ENCODE results near the gene ACSM2B.

Gene ACSM2B

GRCh38 chr16:20620770-20621169 is 44.6 kb upstream of the ACSM2B start:
- H3K4me2 ChIP-seq (ENCODE audit: low read length) = no peak overlapping the region
- no CpG with 5 or more reads among the region's 3 CpGs for WGBS (ENCODE audit: extremely low coverage, insufficient coverage, low lambda C conversion rate)
- H3K4me3 ChIP-seq (ENCODE audit: low read length) = no peak overlapping the region

DNA sequence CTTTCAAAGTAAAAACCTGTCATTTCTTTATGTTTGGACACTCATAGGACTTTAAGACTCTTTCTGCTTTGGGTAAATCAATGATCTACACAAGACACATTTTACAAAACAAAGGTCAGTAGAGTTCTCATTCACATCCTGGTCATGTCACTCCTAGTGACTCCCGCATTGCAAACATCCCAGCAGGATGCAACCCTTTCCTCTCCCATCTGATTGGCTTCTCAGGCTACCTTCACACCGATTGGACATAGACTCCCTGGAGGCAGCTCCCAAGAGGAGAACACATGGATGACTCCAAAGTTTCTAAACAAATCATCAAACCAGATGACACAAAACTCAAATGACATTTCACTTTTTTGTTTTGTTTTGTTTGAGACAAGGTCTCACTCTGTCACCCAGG is 43.8 kb upstream of the ACSM2B start:
- no CpG with 5 or more reads among the region's 2 CpGs for WGBS (ENCODE audit: extremely low coverage, insufficient coverage, low lambda C conversion rate)
- H3K27me3 ChIP-seq (ENCODE audit: insufficient read depth, low read length, poor library complexity) = no peaks in the 10 kb centered on the region

More at GRCh38 chr16:20620770-20621169, 44.6 kb upstream of the ACSM2B start:
- no peak overlapping the region for H3K18ac ChIP-seq (ENCODE audit: low read length)
- H2BK120ac ChIP-seq (ENCODE audit: low read depth, low read length) = no peak overlapping the region
- no peak overlapping the region for H3K27ac ChIP-seq (ENCODE audit: low read depth, low read length)
- no peak for DNase-seq
- no peak overlapping the region for H2BK15ac ChIP-seq (replicated peaks; ENCODE audit: low read depth)
- no peak overlapping the region for H3K56ac ChIP-seq (ENCODE audit: low read length)
- no peak overlapping the region for H3K9ac ChIP-seq (ENCODE audit: low read length)
- no peaks in the 10 kb centered on the region for H3K79me1 ChIP-seq (ENCODE audit: low read length)
- no peak overlapping the region for H3K23ac ChIP-seq (ENCODE audit: low read length)
- H3K4me1 ChIP-seq (ENCODE audit: control insufficient read depth, low read depth, low read length) = no peaks in the 10 kb centered on the region
- no peak overlapping the region for H2AK5ac ChIP-seq (ENCODE audit: low read length)
- no peaks in the 10 kb centered on the region for H3K36me3 ChIP-seq (ENCODE audit: control insufficient read depth, insufficient read depth, low read length)
- no peaks in the 10 kb centered on the region for H3K79me2 ChIP-seq (ENCODE audit: control insufficient read depth, insufficient read depth, low read length)
- no peak overlapping the region for H4K8ac ChIP-seq (ENCODE audit: low read depth, low read length)
- H3K4ac ChIP-seq (ENCODE audit: low read depth, low read length) = no peak overlapping the region
- H4K5ac ChIP-seq (ENCODE audit: low read length) = no peak overlapping the region
- H3K27me3 ChIP-seq (ENCODE audit: insufficient read depth, low read length, poor library complexity) = no peaks in the 10 kb centered on the region
- no peak overlapping the region for H2BK5ac ChIP-seq (ENCODE audit: low read length)

DNA sequence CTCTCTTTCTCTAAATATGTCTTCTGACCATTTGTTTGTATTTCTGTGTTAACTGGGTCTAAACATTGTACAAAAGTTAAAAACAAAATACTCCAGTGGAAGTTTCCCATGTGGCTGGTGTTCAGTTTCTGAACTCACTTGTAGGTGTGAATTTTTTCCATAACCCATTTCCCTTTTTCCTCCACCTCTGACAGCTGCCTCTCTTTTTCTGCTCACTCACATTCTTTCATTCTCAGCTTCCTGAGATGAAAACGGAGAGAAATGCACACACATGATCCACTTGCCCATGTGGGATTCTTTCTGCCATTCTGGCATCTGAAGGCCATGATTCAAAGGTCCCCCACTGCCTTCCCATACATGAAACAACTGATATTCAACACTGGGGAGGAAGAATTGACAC is 41.1 kb upstream of the ACSM2B start:
- H3K18ac ChIP-seq (ENCODE audit: low read length) = no peak overlapping the region
- no peak overlapping the region for H3K23ac ChIP-seq (ENCODE audit: low read length)
- DNase-seq = no peak
- H4K8ac ChIP-seq (ENCODE audit: low read depth, low read length) = no peak overlapping the region
- no peak overlapping the region for H3K4me3 ChIP-seq (ENCODE audit: low read length)
- no peak overlapping the region for H2BK5ac ChIP-seq (ENCODE audit: low read length)
- no peak overlapping the region for H2BK15ac ChIP-seq (replicated peaks; ENCODE audit: low read depth)
- no peaks in the 10 kb centered on the region for H3K4me1 ChIP-seq (ENCODE audit: control insufficient read depth, low read depth, low read length)
- WGBS (ENCODE audit: extremely low coverage, insufficient coverage, low lambda C conversion rate) = no CpG with 5 or more reads among the region's 1 CpG
- H3K27ac ChIP-seq (ENCODE audit: low read depth, low read length) = no peak overlapping the region
- H2BK120ac ChIP-seq (ENCODE audit: low read depth, low read length) = no peak overlapping the region
- no peaks in the 10 kb centered on the region for H3K79me1 ChIP-seq (ENCODE audit: low read length)
- H2AK5ac ChIP-seq (ENCODE audit: low read length) = no peak overlapping the region
- no peaks in the 10 kb centered on the region for H3K79me2 ChIP-seq (ENCODE audit: control insufficient read depth, insufficient read depth, low read length)
- H3K4ac ChIP-seq (ENCODE audit: low read depth, low read length) = no peak overlapping the region
- H3K4me2 ChIP-seq (ENCODE audit: low read length) = no peak overlapping the region
- H4K5ac ChIP-seq (ENCODE audit: low read length) = no peak overlapping the region
- no peak overlapping the region for H3K9ac ChIP-seq (ENCODE audit: low read length)
- no peaks in the 10 kb centered on the region for H3K27me3 ChIP-seq (ENCODE audit: insufficient read depth, low read length, poor library complexity)
- H3K56ac ChIP-seq (ENCODE audit: low read length) = no peak overlapping the region
- H3K36me3 ChIP-seq (ENCODE audit: control insufficient read depth, insufficient read depth, low read length) = no peaks in the 10 kb centered on the region

More for the DNA sequence above, 43.8 kb upstream of the ACSM2B start:
- no peak overlapping the region for H3K27ac ChIP-seq (ENCODE audit: low read depth, low read length)
- no peak overlapping the region for H3K23ac ChIP-seq (ENCODE audit: low read length)
- no peak overlapping the region for H3K9ac ChIP-seq (ENCODE audit: low read length)
- H3K36me3 ChIP-seq (ENCODE audit: control insufficient read depth, insufficient read depth, low read length) = no peaks in the 10 kb centered on the region
- no peak for DNase-seq
- H3K4ac ChIP-seq (ENCODE audit: low read depth, low read length) = no peak overlapping the region
- H3K4me1 ChIP-seq (ENCODE audit: control insufficient read depth, low read depth, low read length) = no peaks in the 10 kb centered on the region
- H3K56ac ChIP-seq (ENCODE audit: low read length) = no peak overlapping the region
- H3K79me1 ChIP-seq (ENCODE audit: low read length) = no peaks in the 10 kb centered on the region
- no peaks in the 10 kb centered on the region for H3K79me2 ChIP-seq (ENCODE audit: control insufficient read depth, insufficient read depth, low read length)
- H4K8ac ChIP-seq (ENCODE audit: low read depth, low read length) = no peak overlapping the region
- H3K18ac ChIP-seq (ENCODE audit: low read length) = no peak overlapping the region
- H2AK5ac ChIP-seq (ENCODE audit: low read length) = no peak overlapping the region
- H3K4me2 ChIP-seq (ENCODE audit: low read length) = no peak overlapping the region
- no peak overlapping the region for H4K5ac ChIP-seq (ENCODE audit: low read length)
- H2BK120ac ChIP-seq (ENCODE audit: low read depth, low read length) = no peak overlapping the region
- no peak overlapping the region for H2BK15ac ChIP-seq (replicated peaks; ENCODE audit: low read depth)
- H2BK5ac ChIP-seq (ENCODE audit: low read length) = no peak overlapping the region
- H3K4me3 ChIP-seq (ENCODE audit: low read length) = no peak overlapping the region

- no peak overlapping the region for H3K4me2 ChIP-seq (ENCODE audit: low read length)
- H2BK120ac ChIP-seq (ENCODE audit: low read depth, low read length) = no peak overlapping the region
- no peaks in the 10 kb centered on the region for H3K4me1 ChIP-seq (ENCODE audit: control insufficient read depth, low read depth, low read length)
- H3K9ac ChIP-seq (ENCODE audit: low read length) = no peak overlapping the region
- no CpG with 5 or more reads among the region's 3 CpGs for WGBS (ENCODE audit: extremely low coverage, insufficient coverage, low lambda C conversion rate)
- H3K23ac ChIP-seq (ENCODE audit: low read length) = no peak overlapping the region
- no peak overlapping the region for H2BK15ac ChIP-seq (replicated peaks; ENCODE audit: low read depth)
- no peak overlapping the region for H3K27ac ChIP-seq (ENCODE audit: low read depth, low read length)
- no peak overlapping the region for H3K18ac ChIP-seq (ENCODE audit: low read length)
- no peak overlapping the region for H3K4ac ChIP-seq (ENCODE audit: low read depth, low read length)
- H2AK5ac ChIP-seq (ENCODE audit: low read length) = no peak overlapping the region
- no peak overlapping the region for H4K5ac ChIP-seq (ENCODE audit: low read length)
- H3K79me2 ChIP-seq (ENCODE audit: control insufficient read depth, insufficient read depth, low read length) = no peaks in the 10 kb centered on the region
- H3K27me3 ChIP-seq (ENCODE audit: insufficient read depth, low read length, poor library complexity) = no peaks in the 10 kb centered on the region
- H3K79me1 ChIP-seq (ENCODE audit: low read length) = no peaks in the 10 kb centered on the region
- H4K8ac ChIP-seq (ENCODE audit: low read depth, low read length) = no peak overlapping the region
- H2BK5ac ChIP-seq (ENCODE audit: low read length) = no peak overlapping the region
- H3K4me3 ChIP-seq (ENCODE audit: low read length) = no peak overlapping the region
- H3K56ac ChIP-seq (ENCODE audit: low read length) = no peak overlapping the region
- H3K36me3 ChIP-seq (ENCODE audit: control insufficient read depth, insufficient read depth, low read length) = no peaks in the 10 kb centered on the region
- no peak for DNase-seq
Observed at GRCh38 chr16:20614186-20615141, 38.3 kb upstream of the ACSM2B start.

- WGBS (ENCODE audit: extremely low coverage, insufficient coverage, low lambda C conversion rate) = no CpG with 5 or more reads among the region's 7 CpGs
- Histone ChIP-seq H3K79me1 (ENCODE audit: low read length) (no peaks in the 10 kb centered on the region), H3K23ac (ENCODE audit: low read length) (no peak overlapping the region), H2BK120ac (ENCODE audit: low read depth, low read length) (no peak overlapping the region), H3K4me1 (ENCODE audit: control insufficient read depth, low read depth, low read length) (no peaks in the 10 kb centered on the region), H3K56ac (ENCODE audit: low read length) (no peak overlapping the region), H4K8ac (ENCODE audit: low read depth, low read length) (no peak overlapping the region), H3K79me2 (ENCODE audit: control insufficient read depth, insufficient read depth, low read length) (no peaks in the 10 kb centered on the region), H2BK5ac (ENCODE audit: low read length) (no peak overlapping the region), H3K4me2 (ENCODE audit: low read length) (no peak overlapping the region), H3K27ac (ENCODE audit: low read depth, low read length) (no peak overlapping the region), H3K4me3 (ENCODE audit: low read length) (no peak overlapping the region), H2BK15ac (replicated peaks; ENCODE audit: low read depth) (no peak overlapping the region), H3K36me3 (ENCODE audit: control insufficient read depth, insufficient read depth, low read length) (no peaks in the 10 kb centered on the region), H4K5ac (ENCODE audit: low read length) (no peak overlapping the region), H3K9ac (ENCODE audit: low read length) (no peak overlapping the region), H3K4ac (ENCODE audit: low read depth, low read length) (no peak overlapping the region), H2AK5ac (ENCODE audit: low read length) (no peak overlapping the region), H3K27me3 (ENCODE audit: insufficient read depth, low read length, poor library complexity) (no peaks in the 10 kb centered on the region), H3K18ac (ENCODE audit: low read length) (no peak overlapping the region)
- no peak for DNase-seq
Observed at GRCh38 chr16:20613481-20614185, 37.5 kb upstream of the ACSM2B start.

Measured in mesendoderm (in vitro differentiated cells).